Lung (tissue), 12 donors: ENCODE results near the gene TMEM95. TPM values are rescaled to one million over a fixed set of nuclear protein-coding genes. Genes with fewer than 3 reads are reported as not detected.

Experiments used
- ATAC-seq: fragments of 200-7000 bp; cut with Tn5 transposase; one replicate; pipeline ENCODE4 v1.9.1; 2020; ENCODE audit warnings: moderate number of reproducible peaks; ENCODE audit not compliant: insufficient read depth, low FRiP score
- DNase-seq, 3 donors: peaks; one replicate each; pipeline ENCODE4 v3.0.0-alpha.2; 2013 to 2017
- H3K27ac ChIP-seq, 2 donors: one replicate each; pipeline ENCODE4 v1.5.1; 2013; ENCODE audit warnings: mild to moderate bottlenecking in 2 of 2, moderate library complexity in 2 of 2, control low read depth in 1 of 2, inconsistent platforms in 1 of 2, low read depth in 1 of 2, low read length in 1 of 2
- H3K27me3 ChIP-seq, 3 donors: one replicate each; pipeline ENCODE4 v1.5.1; 2013; ENCODE audit warnings: low read length in 2 of 3; ENCODE audit not compliant: control insufficient read depth in 3 of 3, insufficient read depth in 3 of 3
- H3K36me3 ChIP-seq, 4 donors: one replicate each; pipeline ENCODE4 v1.5.1; 2013; ENCODE audit warnings: low read length in 4 of 4, mild to moderate bottlenecking in 1 of 4, moderate library complexity in 1 of 4; ENCODE audit not compliant: control insufficient read depth in 4 of 4, insufficient read depth in 4 of 4
- H3K4me1 ChIP-seq, 5 donors: one replicate each; pipeline ENCODE4 v1.5.1; 2013; ENCODE audit warnings: low read length in 5 of 5, mild to moderate bottlenecking in 2 of 5, moderate library complexity in 1 of 5; ENCODE audit not compliant: control insufficient read depth in 5 of 5, insufficient read depth in 5 of 5
- H3K4me3 ChIP-seq: one replicate; pipeline ENCODE4 v1.5.1; 2013; ENCODE audit warnings: mild to moderate bottlenecking, control low read depth, moderate library complexity
- H3K9ac ChIP-seq, 2 donors: one replicate each; pipeline ENCODE4 v1.5.1; 2013; ENCODE audit warnings: low read length in 2 of 2, control low read depth in 1 of 2; ENCODE audit not compliant: insufficient read depth in 1 of 2
- H3K9me3 ChIP-seq, 4 donors: one replicate each; pipeline ENCODE4 v1.5.1; 2013; ENCODE audit warnings: low read length in 3 of 4, mild to moderate bottlenecking in 1 of 4, moderate library complexity in 1 of 4; ENCODE audit not compliant: control insufficient read depth in 4 of 4, insufficient read depth in 3 of 4
- WGBS, 2 donors: extraction: QIAGEN DNeasy Blood & Tissue Kit; methylation state at CpG; one replicate each; pipeline ENCODE4 v1.1.7; 2013; 5-methylcytosine and 5-hydroxymethylcytosine counted together
- polyA plus RNA-seq, 2 donors: library from polyadenylated mRNA; stranded (reverse); fragments of 200-250 nt; gene quantifications; one replicate each; pipeline ENCODE4 v1.2.1, GENCODE V29; 2013
- total RNA-seq, 2 donors: library from RNA; depleted of rRNA in 1 of 2; stranded (reverse); fragments of >200 nt in 1 of 2; gene quantifications; one replicate each; pipeline ENCODE4 v1.2.1, GENCODE V29; 2014 to 2021
- TF ChIP-seq, protein P1 (sequence below): IDR thresholded peaks from 2 replicates; pipeline ENCODE4 v1.5.1; 2012; ENCODE audit warnings: mild to moderate bottlenecking; ENCODE audit errors: control extremely low read depth, extremely low read depth
- donor health status: control.
- donor health status: control.
- donor health status: Bipolar disorder and iron deficiency.
- donor health status: healthy.
- donor health status: DM: yes; HTN: yes; CAD: no.

Gene TMEM95
- total and polyA plus RNA-seq, 4 donors: not detected

DNA sequence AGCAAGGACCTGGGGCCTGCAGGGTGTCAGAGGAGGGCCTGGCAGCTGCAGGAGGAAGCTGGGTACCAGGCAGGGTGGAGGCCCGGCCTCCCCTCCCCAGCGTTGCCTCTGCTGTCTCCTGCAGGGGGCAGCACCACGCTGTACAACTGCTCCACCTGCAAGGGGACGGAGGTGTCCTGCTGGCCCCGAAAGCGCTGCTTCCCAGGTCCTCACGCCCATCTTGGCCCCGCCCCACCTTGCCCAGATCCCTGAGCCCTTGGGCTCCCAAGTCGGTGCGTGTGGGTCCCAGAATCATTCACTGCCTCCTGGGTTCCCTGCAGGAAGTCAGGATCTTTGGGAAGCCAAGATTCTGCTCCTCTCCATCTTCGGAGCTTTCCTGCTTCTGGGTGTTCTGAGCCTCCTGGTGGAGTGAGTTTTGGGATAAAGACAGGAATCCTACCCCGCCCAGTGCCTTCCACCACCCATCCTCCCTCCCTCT, 1.2 kb downstream of the TMEM95 start:
- Histone ChIP-seq H3K36me3 (no peaks in the 10 kb centered on the region), H3K9me3 (no peaks in the 10 kb centered on the region), H3K4me1 (peaks cover 0 to 27% (median 10%) of the 10 kb centered on the region in 5 donors), H3K4me3 (no peak overlapping the region), H3K9ac (no peak overlapping the region), H3K27ac (no peak overlapping the region), H3K27me3 (no peaks in the 10 kb centered on the region)
- ATAC-seq: peak; percentile 49
- TF ChIP-seq, protein P1, sequence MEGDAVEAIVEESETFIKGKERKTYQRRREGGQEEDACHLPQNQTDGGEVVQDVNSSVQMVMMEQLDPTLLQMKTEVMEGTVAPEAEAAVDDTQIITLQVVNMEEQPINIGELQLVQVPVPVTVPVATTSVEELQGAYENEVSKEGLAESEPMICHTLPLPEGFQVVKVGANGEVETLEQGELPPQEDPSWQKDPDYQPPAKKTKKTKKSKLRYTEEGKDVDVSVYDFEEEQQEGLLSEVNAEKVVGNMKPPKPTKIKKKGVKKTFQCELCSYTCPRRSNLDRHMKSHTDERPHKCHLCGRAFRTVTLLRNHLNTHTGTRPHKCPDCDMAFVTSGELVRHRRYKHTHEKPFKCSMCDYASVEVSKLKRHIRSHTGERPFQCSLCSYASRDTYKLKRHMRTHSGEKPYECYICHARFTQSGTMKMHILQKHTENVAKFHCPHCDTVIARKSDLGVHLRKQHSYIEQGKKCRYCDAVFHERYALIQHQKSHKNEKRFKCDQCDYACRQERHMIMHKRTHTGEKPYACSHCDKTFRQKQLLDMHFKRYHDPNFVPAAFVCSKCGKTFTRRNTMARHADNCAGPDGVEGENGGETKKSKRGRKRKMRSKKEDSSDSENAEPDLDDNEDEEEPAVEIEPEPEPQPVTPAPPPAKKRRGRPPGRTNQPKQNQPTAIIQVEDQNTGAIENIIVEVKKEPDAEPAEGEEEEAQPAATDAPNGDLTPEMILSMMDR: peak; percentile 87
- 10 to 12% methylated on average over 12 of the region's 12 CpGs for whole genome bisulfite sequencing, 2 donors
- peak; percentile 55 to 75 (median 68) for DNase-seq

DNA sequence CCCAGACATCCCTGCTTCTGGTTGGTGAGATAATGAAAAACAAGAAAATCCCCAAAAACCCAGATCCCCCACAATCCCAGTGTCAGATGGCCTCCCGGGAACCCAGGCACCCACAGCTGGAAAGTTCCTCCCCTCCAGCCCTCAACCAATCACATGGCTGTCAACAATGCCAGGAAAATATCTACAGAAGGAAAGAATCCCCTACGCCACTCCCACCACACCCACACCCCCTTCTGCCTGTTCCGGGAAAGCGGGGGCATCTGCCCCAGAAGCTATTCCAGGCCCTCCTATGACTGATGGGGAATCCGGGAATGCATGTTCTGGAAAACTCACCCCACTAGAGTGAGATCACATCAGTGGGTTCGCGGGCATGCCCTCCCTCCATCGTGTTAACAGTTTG, 1.8 kb downstream of the TMEM95 start:
- ATAC-seq (no peak), DNase-seq (no peak)
- TF ChIP-seq, protein P1: no peak
- H3K9me3 ChIP-seq: no peaks in the 10 kb centered on the region
- H3K27me3 ChIP-seq: no peaks in the 10 kb centered on the region
- H3K27ac ChIP-seq: no peak overlapping the region
- no peak overlapping the region for H3K4me3 ChIP-seq
- no peaks in the 10 kb centered on the region for H3K36me3 ChIP-seq
- H3K9ac ChIP-seq: no peak overlapping the region
- H3K4me1 ChIP-seq: peaks cover 0 to 27% (median 10%) of the 10 kb centered on the region in 5 donors
- 61 to 73% methylated on average over 8 of the region's 8 CpGs for WGBS, 2 donors

DNA sequence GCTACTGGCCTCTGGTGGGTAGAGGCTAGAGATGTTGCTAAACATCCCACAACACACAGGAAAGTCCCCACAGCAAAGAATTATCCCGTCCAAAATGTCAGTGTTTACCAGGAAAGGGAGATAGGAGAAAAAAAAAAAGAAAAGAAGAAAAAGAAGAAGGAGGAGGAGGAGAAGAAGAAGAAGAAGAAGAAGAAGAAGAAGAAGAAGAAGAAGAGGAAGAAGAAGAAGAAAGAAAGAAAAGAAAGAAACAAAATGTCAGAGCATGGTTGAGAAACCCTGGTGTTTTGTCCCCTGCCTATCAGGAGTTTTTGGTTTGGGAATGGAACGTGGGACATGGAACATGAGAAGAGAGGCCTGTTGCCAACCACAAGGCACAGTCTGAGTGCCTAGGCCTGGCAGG, 2.4 kb downstream of the TMEM95 start:
- Histone ChIP-seq H3K27me3 (no peaks in the 10 kb centered on the region), H3K4me3 (no peak overlapping the region), H3K36me3 (no peaks in the 10 kb centered on the region), H3K27ac (no peak overlapping the region), H3K4me1 (peaks cover 0 to 25% (median 10%) of the 10 kb centered on the region in 5 donors), H3K9ac (no peak overlapping the region), H3K9me3 (no peaks in the 10 kb centered on the region)
- DNase-seq: no peak
- WGBS, 2 donors: 61% methylated on average over 2 of the region's 2 CpGs
- no peak for ATAC-seq
- TF ChIP-seq, protein P1: no peak

DNA sequence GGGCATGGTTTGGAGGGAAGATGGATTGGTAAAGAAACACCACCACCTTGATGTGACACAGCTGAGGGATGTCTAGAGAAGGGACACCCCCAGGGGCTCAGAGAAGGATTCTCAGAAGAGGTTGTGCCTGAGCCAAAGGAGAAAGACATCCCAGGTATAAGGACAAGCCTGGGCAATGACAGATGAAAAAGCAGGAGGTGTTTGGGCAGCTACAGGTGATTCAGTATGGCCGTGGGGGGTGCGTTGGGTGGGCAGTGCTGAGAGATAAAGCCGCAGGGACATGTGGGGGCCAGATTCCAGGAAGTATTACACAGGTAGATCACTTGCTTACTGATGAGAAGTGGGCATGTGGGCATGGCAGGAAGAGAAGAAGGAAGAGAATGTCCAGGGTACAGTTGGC, 7.0 kb downstream of the TMEM95 start:
- no peak for DNase-seq
- no peaks in the 10 kb centered on the region for H3K36me3 ChIP-seq
- no peaks in the 10 kb centered on the region for H3K4me1 ChIP-seq
- no peak overlapping the region for H3K9ac ChIP-seq
- no peak for ATAC-seq
- no peak overlapping the region for H3K4me3 ChIP-seq
- no peaks in the 10 kb centered on the region for H3K9me3 ChIP-seq
- no peaks in the 10 kb centered on the region for H3K27me3 ChIP-seq
- TF ChIP-seq, protein P1: no peak
- WGBS, 2 donors: 60 to 90% methylated on average over 3 of the region's 3 CpGs
- no peak overlapping the region for H3K27ac ChIP-seq
